PFSK-1 (cell line): ENCODE results near the gene DBT.

Experiments used
- FOXP2 ChIP-seq: optimal IDR thresholded peaks from 2 replicates; pipeline ENCODE3; 2011; ENCODE audit warnings: borderline replicate concordance, control low read depth, inconsistent platforms; ENCODE audit not compliant: insufficient read depth; ENCODE audit errors: extremely low read length, extremely low read depth
- POLR2AphosphoS5 ChIP-seq: IDR thresholded peaks from 2 replicates; pipeline ENCODE4 v1.6.1; 2012; ENCODE audit warnings: low read depth, mild to moderate bottlenecking, control low read depth, low read length, moderate library complexity
- REST ChIP-seq, 2 experiments: IDR thresholded peaks; 2 replicates each; pipeline versions ENCODE4 v1.6.1 to v1.8.0; 2011 to 2012; ENCODE audit warnings: low read depth in 2 of 2, low read length in 2 of 2, control low read depth in 1 of 2, inconsistent platforms in 1 of 2, mild to moderate bottlenecking in 1 of 2, moderate library complexity in 1 of 2; ENCODE audit not compliant: insufficient read depth in 1 of 2
- SIN3A ChIP-seq: IDR thresholded peaks from 2 replicates; pipeline ENCODE4 v1.6.1; 2012; ENCODE audit warnings: mild to moderate bottlenecking, low read length, moderate library complexity, borderline replicate concordance; ENCODE audit not compliant: insufficient read depth
- TAF1 ChIP-seq: IDR thresholded peaks from 2 replicates; pipeline ENCODE4 v1.6.1; 2012; ENCODE audit warnings: low read length, control low read depth, borderline replicate concordance; ENCODE audit not compliant: insufficient read depth

The DBT gene

GRCh38 chr1:100253552-100253951 is 3.9 kb upstream of the DBT start:
- TF ChIP-seq FOXP2 = no peak
- TF ChIP-seq SIN3A = no peak
- TF ChIP-seq REST (IDR thresholded peaks at IDR 0.05; ENCODE audit: insufficient read depth in 1 of 2, low read depth in 2 of 2, low read length in 2 of 2) = no peak
- no peak for TF ChIP-seq TAF1
- no peak for TF ChIP-seq POLR2AphosphoS5

- no peak for TF ChIP-seq FOXP2
- TF ChIP-seq POLR2AphosphoS5 = no peak
- no peak for TF ChIP-seq TAF1
- TF ChIP-seq REST (IDR thresholded peaks at IDR 0.05; ENCODE audit: insufficient read depth in 1 of 2, low read depth in 2 of 2, low read length in 2 of 2) = no peak
- no peak for TF ChIP-seq SIN3A
Observed at GRCh38 chr1:100252901-100253300, 3.3 kb upstream of the DBT start.

- TF ChIP-seq REST (IDR thresholded peaks at IDR 0.05; ENCODE audit: insufficient read depth in 1 of 2, low read depth in 2 of 2, low read length in 2 of 2) (no peak), SIN3A (no peak), FOXP2 (no peak), POLR2AphosphoS5 (no peak), TAF1 (no peak)
Observed at GRCh38 chr1:100250807-100251206, 1.2 kb upstream of the DBT start.

GRCh38 chr1:100250264-100250663 is 630 bp upstream of the DBT start:
- TF ChIP-seq SIN3A (no peak), REST (IDR thresholded peaks at IDR 0.05; ENCODE audit: insufficient read depth in 1 of 2, low read depth in 2 of 2, low read length in 2 of 2) (no peak)

- TF ChIP-seq FOXP2 (no peak), TAF1 (no peak), POLR2AphosphoS5 (no peak), SIN3A (no peak), REST (IDR thresholded peaks at IDR 0.05; ENCODE audit: insufficient read depth in 1 of 2, low read depth in 2 of 2, low read length in 2 of 2) (no peak)
Observed at GRCh38 chr1:100249155-100249536, 488 bp downstream of the DBT start.
